Adrenal gland (tissue), 19 donors: ENCODE measurements around the gene ZNF705A. TPM values are rescaled to one million over a fixed set of nuclear protein-coding genes. Genes with fewer than 3 reads are reported as not detected.
"Not testable (repeated sequence)": the region's sequence is repeated elsewhere in the genome, so short reads cannot be mapped to it uniquely, and the experiment has no call there.

Experiments
- DNase-seq, 7 donors: peaks; one replicate each; pipeline ENCODE4 v3.0.0-alpha.2; 2019 to 2020
- H3K27ac ChIP-seq, 5 donors: fragments of 200-600 bp; sonication (generic) in 4 of 5; 1 replicate in 3 of 5; 2 replicates in 2 of 5; pipeline versions ENCODE4 v1.5.1 to v1.8.0; 2016 to 2020; ENCODE audit warnings: mild to moderate bottlenecking in 1 of 5
- H3K27me3 ChIP-seq: fragments of 200-600 bp; 2 replicates; pipeline ENCODE4 v1.8.0; 2021
- H3K36me3 ChIP-seq, 2 donors: fragments of 200-600 bp; replicated peaks in 1 of 2; 1 replicate in 1 of 2; 2 replicates in 1 of 2; pipeline versions ENCODE4 v1.5.1 to v1.8.0; 2018 to 2022
- H3K4me1 ChIP-seq, 2 donors: fragments of 200-600 bp; replicated peaks in 1 of 2; 1 replicate in 1 of 2; 2 replicates in 1 of 2; pipeline versions ENCODE4 v1.5.1 to v1.8.0; 2018 to 2021
- H3K4me3 ChIP-seq, 4 donors: fragments of 200-600 bp; sonication (generic) in 3 of 4; one replicate each; pipeline ENCODE4 v1.5.1; 2016 to 2018
- H3K9me3 ChIP-seq, 3 donors: fragments of 200-600 bp; sonication (generic) in 1 of 3; replicated peaks in 1 of 3; 1 replicate in 2 of 3; 2 replicates in 1 of 3; pipeline versions ENCODE4 v1.5.1 to v1.8.0; 2016 to 2021
- CTCF ChIP-seq, 6 experiments: fragments of 450-650 bp in 4 of 6; fragments of 200-600 bp in 2 of 6; sonication (generic) in 1 of 6; IDR thresholded peaks; 1 replicate in 5 of 6; 2 replicates in 1 of 6; pipeline versions ENCODE4 v1.5.1 to v1.8.0; 2016 to 2021; ENCODE audit warnings: antibody characterized with exemption in 6 of 6, mild to moderate bottlenecking in 2 of 6, moderate library complexity in 1 of 6
- POLR2A ChIP-seq, 2 donors: fragments of 450-650 bp; IDR thresholded peaks; one replicate each; pipeline ENCODE4 v1.6.1; 2017; ENCODE audit warnings: antibody characterized with exemption in 2 of 2, mild to moderate bottlenecking in 2 of 2, moderate library complexity in 1 of 2
- WGBS, 4 donors: extraction: QIAGEN DNeasy Blood & Tissue Kit in 2 of 4; methylation state at CpG; one replicate each; pipeline versions ENCODE4 v1.1.5 to v1.1.7; 2013 to 2017; 5-methylcytosine and 5-hydroxymethylcytosine counted together
- intact Hi-C, 2 donors: fragments of 100-400 bp; cut with DNase I; formaldehyde crosslinking; loops; one replicate each; pipeline versions ENCODE4 v1.14.1 to v1.15.0; 2022 to 2023
- long read RNA-seq, 10 donors: library from polyadenylated mRNA in 3 of 10; unstranded in 2 of 10; stranded (forward) in 1 of 10; transcript quantifications; one replicate each; pipeline ENCODE4 v2.0.0 and lab custom pipeline, GENCODE V29; 2021 to 2026
- polyA plus RNA-seq, 3 donors: library from polyadenylated mRNA; stranded (reverse); fragments of 200-250 nt in 2 of 3; fragments of 350-450 nt in 1 of 3; fragmentation: Illumina TruSeq in 1 of 3; extraction: RNeasy Lipid Tissue Mini Kit (QIAGEN cat#74804) in 1 of 3; gene quantifications; one replicate each; pipeline ENCODE4 v1.2.3, GENCODE V29; 2013 to 2014
- total RNA-seq, 9 donors: library from RNA; depleted of rRNA in 4 of 9; stranded (reverse); fragments of >200 nt in 4 of 9; fragments of 120-200 nt in 1 of 9; fragmentation: NEBNext Ultra II Directional in 1 of 9; extraction: Animal tissue kit (Norgen Biotek cat#: 25700) in 1 of 9; gene quantifications; one replicate each; pipeline versions ENCODE4 v1.1.0 to v1.2.4, GENCODE V29; 2013 to 2023
- donor health status: healthy with polysubstance abuse.
- donor health status: Bipolar disorder and iron deficiency.
- donor health status: DM: yes; HTN: yes; CAD: no.
- donor health status: DM: no; HTN: no; CAD: no.
- donor health status: DM: no; HTN: no; CAD: no.
- donor health status: DM: yes; HTN: yes; CAD: no.

ZNF705A gene
- total RNA-seq (not detected), polyA plus RNA-seq (not detected)
- long read RNA-seq, donor 1: 0 reads
- long read RNA-seq, donor 2: 0 reads
- long read RNA-seq, donor 3: 0 reads
- long read RNA-seq, donor 4: 0 reads
- long read RNA-seq, donor 5: 0 reads
- long read RNA-seq, donor 6: 0 reads
- long read RNA-seq, donor 7: 0 reads
- long read RNA-seq, donor 8: 0 reads
- long read RNA-seq, donor 9: 0 reads
- long read RNA-seq, donor 10: 0 reads

DNA sequence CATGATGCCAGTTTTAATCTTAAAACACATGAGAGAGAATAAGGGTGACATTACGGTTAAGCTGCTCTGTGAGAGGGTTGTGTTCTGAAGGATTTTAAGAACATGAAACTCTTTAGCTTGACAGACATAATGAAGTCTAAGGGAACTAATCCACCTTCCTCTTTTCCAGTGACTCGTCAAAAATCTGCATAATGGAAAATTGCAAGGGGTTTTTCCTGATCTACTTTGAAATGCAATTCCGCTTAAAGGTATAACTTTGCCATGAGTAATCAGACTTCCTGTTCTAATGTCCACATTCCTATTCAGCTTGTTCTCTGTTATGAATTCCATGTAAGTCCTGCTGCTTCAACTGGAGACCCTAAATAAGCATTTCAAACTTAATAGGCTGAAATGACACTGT, at the start of gene ZNF705A:
TSS of gene ZNF705A (plus strand) at position 171 of the 400 bp plus-strand sequence. CDS start 15,611 bp downstream, outside the sequence.
- H3K36me3 ChIP-seq: no peaks in the 10 kb centered on the region
- H3K4me1 ChIP-seq: no peaks in the 10 kb centered on the region
- no peak for DNase-seq
- H3K27me3 ChIP-seq: no peaks in the 10 kb centered on the region
- H3K27ac ChIP-seq: peak within 1 kb of the TSS in 2 of 5 donors; percentile 10 to 13
- no peak within 1 kb of the TSS for H3K4me3 ChIP-seq
- no peak for TF ChIP-seq POLR2A (IDR thresholded peaks at IDR 0.05)
- no peak for TF ChIP-seq CTCF (IDR thresholded peaks at IDR 0.05)
- intact Hi-C loops: no loop called here
- 59 to 73% (median 63%) methylated on average over 3 of the region's 3 CpGs for WGBS, 4 donors
- H3K9me3 ChIP-seq: no peaks in the 10 kb centered on the region

DNA sequence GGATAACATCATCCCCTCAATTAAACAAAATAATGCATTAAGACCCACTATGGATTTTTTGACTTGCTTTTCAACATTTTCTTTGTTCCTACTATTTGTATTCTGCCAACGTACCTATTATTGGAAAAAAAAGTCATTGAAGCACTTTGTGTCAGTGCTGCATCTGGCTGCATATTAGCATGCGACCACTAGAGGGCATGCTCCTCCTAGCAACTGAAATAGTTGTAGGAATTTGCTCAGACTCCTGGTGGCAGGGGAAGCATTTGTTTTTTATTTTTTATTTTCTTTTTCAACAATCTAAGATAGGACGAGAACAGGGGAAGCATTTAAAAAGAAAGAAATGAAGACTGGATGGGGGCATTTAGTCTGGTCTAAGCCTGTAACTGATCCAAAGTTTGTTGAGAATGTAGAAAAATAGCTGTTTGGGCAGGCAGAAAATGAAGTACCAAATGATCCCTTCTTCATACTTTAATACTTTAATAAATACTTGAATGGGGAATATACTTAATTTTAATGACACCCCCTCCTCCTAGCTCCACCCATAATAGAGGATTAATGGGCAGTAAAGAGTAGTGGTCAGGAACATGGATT, 47.9 kb upstream of the ZNF705A start:
- no peaks in the 10 kb centered on the region for H3K36me3 ChIP-seq

DNA sequence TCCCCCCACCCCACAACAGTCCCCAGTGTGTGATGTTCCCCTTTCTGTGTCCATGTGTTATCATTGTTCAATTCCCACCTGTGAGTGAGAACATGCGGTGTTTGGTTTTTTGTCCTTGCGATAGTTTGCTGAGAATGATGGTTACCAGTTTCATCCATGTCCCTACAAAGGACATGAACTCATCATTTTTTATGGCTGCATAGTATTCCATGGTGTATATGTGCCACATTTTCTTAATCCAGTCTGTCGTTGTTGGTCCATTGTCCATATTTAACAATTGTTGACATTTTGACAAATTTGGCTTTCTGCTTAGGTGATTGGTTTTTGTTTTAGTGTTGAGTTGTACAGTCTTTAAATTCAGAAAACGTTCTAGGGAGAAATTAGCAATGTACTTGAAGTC, 43.7 kb upstream of the ZNF705A start:
- H3K4me3 ChIP-seq, H3K27me3 ChIP-seq, H3K9me3 ChIP-seq, intact Hi-C loops, H3K27ac ChIP-seq, DNase-seq, H3K36me3 ChIP-seq, H3K4me1 ChIP-seq: not testable (repeated sequence)
- 92 to 98% (median 96%) methylated on average over 4 of the region's 4 CpGs for WGBS, 4 donors

More for the DNA sequence above, 47.9 kb upstream of the ZNF705A start:
- peak; percentile 66 to 91 (median 77) for DNase-seq
- intact Hi-C loops: loop anchor here in 1 of 2 donors (10.0 kb wide), 1 partner anchor 126 kb away; no protein-coding TSS in a partner anchor
- WGBS, 4 donors: 1 to 2% (median 1%) methylated on average over 3 of the region's 3 CpGs
- H3K9me3 ChIP-seq: no peaks in the 10 kb centered on the region
- H3K27ac ChIP-seq: no peak overlapping the region
- H3K4me1 ChIP-seq: no peaks in the 10 kb centered on the region
- H3K27me3 ChIP-seq: no peaks in the 10 kb centered on the region
- TF ChIP-seq POLR2A (IDR thresholded peaks at IDR 0.05) (no peak), CTCF (IDR thresholded peaks at IDR 0.05) (peak; percentile 88 to 99 (median 96))
- H3K4me3 ChIP-seq: no peak overlapping the region

DNA sequence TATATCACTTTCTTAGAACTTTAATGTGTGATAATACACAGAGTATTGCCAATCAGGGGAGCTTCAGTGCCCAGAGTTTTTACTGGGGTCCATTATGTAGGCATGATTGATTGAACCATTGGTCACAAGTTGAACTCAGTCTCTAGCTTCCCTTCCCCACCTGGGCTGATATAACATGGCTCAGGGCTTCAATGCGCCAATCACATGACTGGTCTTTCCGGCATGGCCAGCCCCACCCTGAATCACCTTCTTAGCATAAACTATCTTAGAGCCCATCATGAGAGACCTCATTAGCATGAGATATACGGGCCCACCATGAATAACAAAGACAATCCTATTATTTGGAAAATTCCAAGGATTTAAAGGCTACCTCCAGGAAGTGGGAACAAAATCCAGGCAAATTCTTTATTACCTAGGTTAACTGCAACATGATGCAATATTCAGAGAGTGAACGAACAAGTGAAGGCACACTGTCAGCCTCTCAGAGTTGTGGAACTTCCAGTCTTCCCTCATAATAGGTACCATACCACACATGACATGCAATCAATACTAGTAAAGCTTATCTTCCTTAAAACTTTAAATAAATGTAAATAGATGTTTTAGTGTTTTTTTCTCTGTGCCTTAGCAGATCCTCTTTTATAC, 36.6 kb upstream of the ZNF705A start:
- no peaks in the 10 kb centered on the region for H3K9me3 ChIP-seq

More for the DNA sequence above, 36.6 kb upstream of the ZNF705A start:
- TF ChIP-seq POLR2A (IDR thresholded peaks at IDR 0.05) (no peak), CTCF (IDR thresholded peaks at IDR 0.05) (no peak)
- Histone ChIP-seq H3K27me3 (no peaks in the 10 kb centered on the region), H3K4me3 (no peak overlapping the region), H3K36me3 (no peaks in the 10 kb centered on the region), H3K4me1 (no peaks in the 10 kb centered on the region), H3K27ac (no peak overlapping the region)
- no peak for DNase-seq
- 91 to 95% (median 94%) methylated on average over 4 of the region's 4 CpGs for WGBS, 4 donors
- intact Hi-C loops: no loop called here
